LNCAP (cell line): ENCODE measurements around the gene GOLGB1.

Experiments used
- CTCF ChIP-seq: fragments of 450-650 bp; IDR thresholded peaks from 2 replicates; pipeline ENCODE4 v1.5.1; 2017; ENCODE audit warnings: mild to moderate bottlenecking

The GOLGB1 gene

GRCh38 chr3:121749276-121750086 lies at the start of gene GOLGB1:
GOLGB1 (minus strand) TSS chr3:121749741; CDS start chr3:121730971, 18,770 bp downstream.
- TF ChIP-seq CTCF = no peak

GRCh38 chr3:121796970-121797369 lies 47.4 kb upstream of the GOLGB1 start:
- no peak for TF ChIP-seq CTCF

GRCh38 chr3:121794264-121794983 lies 44.9 kb upstream of the GOLGB1 start:
- TF ChIP-seq CTCF = no peak

- no peak for TF ChIP-seq CTCF
Measured at GRCh38 chr3:121793078-121793477, 43.5 kb upstream of the GOLGB1 start.

- no peak for TF ChIP-seq CTCF
Measured at GRCh38 chr3:121786485-121786884, 36.9 kb upstream of the GOLGB1 start.

GRCh38 chr3:121781611-121782010 lies 32.1 kb upstream of the GOLGB1 start:
- TF ChIP-seq CTCF = no peak

GRCh38 chr3:121769246-121769645 lies 19.7 kb upstream of the GOLGB1 start:
- TF ChIP-seq CTCF = no peak
